ENCODE results near the gene CHAT.

CHAT gene

DNA sequence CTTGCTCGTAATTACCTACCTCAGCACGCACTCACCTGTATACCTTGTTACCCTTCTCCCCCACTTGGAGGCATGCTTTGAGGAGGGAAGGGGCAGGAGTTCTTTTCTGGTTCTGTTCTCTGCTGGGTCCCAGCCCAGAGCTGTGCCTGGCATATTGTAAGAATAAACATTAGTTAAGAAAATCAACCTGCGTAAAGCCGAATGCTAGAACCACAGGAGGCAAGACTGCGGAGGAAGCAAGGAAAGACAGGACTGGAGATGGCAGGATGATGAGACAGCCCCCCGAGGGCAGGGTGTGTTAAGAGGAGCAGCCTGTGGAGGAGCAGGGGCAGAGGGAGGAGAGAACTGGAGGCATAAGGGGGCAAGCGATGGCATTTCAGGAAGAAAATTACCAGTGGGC, 75.1 kb downstream of the CHAT start:
- DNase-seq: no peak

DNA sequence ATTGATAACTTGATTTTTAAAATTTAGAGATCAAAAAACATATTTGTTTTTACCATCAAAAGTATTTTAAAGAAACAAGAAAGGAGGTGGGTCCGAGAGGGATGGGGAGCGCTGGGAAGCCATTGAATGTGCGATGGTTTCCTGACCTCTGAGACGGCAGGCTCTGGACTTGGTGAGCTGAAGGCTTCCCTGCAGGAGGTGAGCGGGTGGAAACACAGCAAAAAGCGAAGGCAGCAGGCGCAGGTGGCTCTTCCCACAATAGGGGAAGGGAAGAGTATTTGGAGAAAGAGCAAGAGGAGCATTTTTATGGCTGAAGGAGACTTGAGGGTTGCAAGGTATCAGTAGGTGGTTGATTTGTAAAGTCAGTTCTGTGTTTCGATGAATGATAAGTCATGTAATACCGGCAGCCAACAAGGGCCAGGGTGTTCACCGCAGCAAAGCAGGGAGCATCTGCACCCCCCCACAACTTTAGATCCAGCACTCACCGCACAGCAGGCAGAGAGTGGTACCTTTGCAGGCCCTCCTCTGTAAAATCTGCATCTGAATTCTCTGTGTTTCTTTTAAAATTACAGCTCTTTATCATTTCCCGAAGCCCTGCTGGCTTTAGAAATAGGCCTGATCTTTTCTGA, 76.2 kb downstream of the CHAT start:
- DNase-seq: no peak

DNA sequence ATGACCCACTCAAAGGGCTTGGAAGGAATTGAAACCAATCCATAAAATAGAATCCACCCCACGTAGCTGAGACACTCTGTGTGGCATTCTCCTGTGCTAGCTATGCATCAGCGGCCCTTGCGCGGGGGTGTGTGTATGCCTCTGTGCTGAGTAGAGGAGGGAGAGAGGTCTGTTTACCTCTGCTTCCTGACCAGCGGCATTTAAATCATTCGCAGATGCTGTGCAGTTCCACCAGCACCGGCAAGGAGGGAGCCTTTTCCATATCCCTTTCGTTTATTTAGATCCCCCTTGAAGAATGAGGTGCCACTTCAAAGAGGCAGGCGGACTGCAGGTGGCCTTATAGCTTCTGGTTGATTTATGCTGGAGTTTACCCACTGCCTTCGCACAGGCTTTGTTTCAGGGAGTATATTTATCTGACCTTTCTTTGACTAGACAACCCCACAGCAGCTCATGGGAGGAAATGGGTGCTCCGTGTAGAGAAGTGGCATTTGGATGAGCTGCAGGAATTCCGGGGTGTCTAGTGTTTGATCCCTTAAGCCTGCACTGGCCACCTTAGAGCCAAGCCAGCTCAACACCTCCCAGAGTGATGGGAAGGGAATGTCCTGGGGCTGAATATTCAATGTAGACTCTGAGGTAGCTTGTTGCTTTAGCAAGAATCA, 77.0 kb downstream of the CHAT start:
- no peak for DNase-seq

DNA sequence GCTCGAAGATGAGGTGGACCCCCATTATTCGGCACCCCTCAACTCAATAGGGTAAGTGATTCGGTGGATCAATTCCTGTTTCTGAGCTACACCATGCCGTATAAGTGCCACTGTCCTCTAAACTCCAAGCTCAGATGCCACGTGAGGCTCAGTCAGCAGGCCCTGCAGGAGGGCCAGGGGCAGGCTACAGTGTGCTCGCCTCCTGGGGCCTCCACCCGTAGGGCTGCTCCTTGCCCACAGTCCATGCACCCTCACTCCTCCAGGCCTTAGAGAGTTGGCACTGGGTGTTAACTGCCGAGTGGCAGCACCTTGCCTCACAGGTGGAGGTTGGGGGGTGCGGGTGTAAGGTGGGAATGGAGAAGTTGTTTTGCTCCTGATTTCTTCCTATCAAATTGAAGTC, 77.8 kb downstream of the CHAT start:
- DNase-seq: no peak

DNA sequence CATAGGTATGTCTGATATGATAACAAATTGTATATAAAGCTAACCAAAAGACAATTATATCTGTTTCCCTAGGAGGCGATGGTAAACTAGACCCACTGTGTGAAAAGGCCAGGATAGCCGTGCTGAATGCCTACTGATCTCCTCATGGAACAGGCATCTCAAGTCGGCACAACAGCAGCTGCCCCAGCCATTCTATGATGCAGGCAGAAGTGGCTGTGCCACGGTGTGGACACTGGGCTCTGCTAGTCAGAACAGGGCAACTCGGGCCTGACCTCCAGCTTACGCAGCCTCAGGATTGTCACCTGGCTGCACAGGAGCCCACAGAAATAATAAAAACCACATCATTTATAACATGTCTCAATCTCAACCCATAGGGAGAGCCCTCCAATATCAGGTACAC, 80.6 kb downstream of the CHAT start:
- DNase-seq: no peak

DNA sequence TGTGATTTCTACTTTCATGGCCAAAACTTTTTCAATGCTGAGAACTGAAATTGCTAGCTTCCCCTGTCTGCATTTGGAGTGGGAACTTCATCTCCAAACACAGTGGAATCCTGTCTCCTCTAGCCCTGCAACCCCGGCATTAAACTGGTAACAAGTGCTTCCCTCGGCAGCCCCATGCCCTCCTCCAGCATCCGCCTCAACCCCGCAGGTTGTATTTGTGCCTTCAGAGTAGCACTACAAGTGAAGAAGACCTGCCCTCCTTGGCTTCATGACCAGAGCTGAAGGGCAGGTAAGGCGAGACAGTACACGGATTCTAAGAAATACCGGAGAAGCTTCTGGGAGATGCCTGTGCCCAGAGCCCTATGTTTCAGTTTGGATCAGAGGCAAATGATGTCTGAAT, 82.5 kb downstream of the CHAT start:
- DNase-seq: no peak

DNA sequence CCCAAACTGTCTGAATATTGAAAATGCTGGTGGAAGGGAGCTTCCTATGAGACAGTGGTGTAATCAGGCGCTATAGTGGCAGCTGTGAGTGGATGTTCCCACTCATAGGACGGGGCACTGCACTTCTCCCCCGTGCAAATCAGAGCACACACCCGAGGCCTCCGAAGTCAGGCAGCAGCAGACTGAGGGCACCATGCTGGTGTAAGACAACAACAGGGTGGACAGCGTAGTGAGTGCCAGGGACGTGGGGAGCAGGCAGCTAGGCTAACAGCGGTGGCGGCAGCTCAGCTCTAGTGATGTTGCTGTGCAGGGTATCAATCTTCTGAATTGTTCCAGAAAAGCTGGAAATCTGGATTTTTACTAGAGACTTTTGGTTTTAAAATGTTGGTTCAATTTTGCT, 84.8 kb downstream of the CHAT start:
- no peak for DNase-seq

DNA sequence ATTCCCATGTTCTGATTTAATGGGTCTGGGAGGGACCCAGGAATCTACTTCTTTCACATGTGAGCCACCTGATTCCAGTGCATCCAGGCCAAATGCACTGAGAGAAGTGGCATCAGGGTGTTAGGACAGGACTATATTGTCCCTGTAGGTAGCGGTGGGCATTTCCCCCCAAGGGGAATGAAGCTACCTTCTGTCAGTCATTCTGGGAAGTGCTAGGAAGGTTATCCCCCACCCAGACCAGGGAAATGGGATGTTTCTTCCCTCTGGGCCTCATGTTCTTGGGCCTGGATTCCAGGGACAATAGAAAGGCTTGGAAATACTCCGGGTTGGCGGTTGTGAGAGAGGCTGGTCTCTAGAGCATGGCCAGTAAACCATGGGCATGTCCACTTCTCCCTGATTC, 86.4 kb downstream of the CHAT start:
- no peak for DNase-seq

DNA sequence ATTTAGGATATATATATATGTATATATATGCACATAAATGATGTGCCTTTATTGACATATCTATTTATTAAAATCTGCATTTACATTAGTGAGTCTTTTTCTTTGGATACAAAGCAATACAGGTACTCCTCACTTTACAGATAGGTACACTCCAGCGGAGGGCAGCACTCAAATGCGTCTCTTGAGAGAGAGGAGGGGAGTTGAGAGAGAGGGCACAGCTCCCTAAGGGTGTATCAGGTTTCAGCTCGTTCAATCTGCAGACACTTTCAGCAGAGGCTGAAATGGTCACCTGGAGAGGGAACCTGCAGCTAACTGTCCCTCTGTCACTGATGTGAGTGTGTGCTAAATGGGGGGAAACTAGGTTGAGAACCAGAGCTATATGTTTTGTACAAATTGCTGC, 87.2 kb downstream of the CHAT start:
- no peak for DNase-seq

DNA sequence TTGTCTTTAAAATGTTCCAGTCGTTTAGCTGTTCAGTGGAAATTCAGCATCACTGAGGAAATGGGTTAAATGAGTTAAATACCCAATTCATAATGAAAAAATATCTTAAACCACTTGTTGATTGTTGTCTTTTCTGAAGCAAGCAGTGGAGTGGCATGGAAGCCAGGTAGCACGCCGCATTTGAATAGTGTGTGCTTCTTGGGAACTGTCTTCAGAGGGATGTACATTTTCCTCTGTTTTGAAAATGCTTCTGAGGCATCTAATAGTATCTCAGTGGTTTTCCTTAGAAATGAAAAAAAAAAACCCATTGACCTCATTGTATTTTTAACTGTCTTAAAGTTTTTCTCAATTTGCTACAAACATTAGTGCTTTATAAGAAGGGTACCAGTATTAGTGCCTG, 93.7 kb downstream of the CHAT start:
- no peak for DNase-seq

DNA sequence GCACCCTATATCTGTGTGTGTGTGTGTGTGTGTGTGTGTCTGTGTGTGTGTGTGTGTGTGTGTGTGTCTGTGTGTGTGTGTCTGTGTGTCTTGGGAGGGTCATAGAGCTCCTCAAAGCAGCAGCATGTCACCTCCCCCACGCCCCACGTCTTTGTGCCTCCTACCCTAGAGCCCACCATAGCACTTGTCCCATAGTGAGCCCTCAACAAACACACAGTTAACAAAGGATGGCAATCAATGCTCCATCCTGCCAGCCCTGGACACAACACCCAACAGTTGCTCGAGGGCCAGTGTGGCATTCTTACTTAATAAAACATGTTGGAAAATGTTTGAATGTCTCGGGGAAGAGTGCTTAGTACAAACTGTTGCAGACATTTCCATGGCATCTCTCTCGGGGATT, 96.1 kb downstream of the CHAT start:
- no peak for DNase-seq

DNA sequence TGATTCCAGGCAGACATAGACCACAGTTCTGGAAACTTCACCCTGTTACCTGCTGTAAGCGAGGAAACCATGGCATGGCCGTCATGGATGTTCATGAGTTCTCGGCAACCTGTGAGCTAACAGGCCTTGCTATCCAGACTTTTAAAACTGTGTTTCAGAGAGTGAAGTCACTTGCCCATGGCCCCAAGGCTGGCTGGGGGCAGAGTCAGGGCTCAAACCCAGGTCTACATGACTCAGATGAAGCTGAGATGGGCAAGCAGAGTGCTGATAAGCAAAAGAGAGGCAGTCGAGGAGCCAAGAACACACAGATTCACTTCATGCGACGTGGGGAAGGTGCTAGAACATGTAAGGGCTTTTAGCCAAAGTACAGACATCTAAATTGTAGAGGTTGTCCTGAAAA, 97.1 kb downstream of the CHAT start:
- no peak for DNase-seq

DNA sequence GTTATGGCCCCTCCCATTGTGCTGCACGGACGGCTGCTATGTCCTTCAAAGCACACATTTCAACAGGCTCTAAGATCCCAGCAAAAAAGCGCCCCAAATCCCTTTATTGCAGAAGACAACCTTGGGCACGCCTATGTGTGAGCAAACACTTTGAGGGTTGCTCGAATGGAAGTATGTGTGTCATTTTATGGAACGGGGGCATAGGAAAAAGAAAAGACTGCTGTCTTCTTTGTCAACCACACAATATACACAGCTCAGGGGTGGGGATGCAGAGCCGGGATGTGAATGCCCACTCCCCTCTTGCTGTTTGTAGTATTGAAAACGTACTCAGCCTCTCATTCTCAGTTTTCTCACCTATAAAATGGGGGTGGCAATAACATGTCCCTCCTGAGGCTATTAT, 97.6 kb downstream of the CHAT start:
- DNase-seq: no peak

DNA sequence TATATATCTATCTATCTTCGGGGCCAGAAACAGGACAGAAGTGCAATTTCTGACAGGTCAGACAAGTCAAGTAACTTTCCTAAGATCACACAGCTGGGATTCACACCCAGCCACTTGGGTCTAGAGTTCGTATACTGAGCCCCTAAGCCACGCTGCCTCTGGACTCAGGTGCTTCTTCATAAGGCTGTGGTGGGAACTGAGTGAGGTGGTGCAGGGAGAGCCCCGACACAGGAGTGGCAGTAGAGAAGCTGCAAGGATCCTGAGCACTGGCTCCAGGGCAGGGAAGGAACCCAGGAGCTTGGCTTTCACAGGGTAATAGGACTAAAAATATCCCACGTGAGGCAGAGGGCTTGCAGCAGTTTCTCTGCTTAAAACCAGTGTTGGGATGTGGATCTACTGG, 99.4 kb downstream of the CHAT start:
- no peak for DNase-seq

Measured in effector CD8-positive, alpha-beta T cell (primary cell).